Testis (tissue), 3 donors: ENCODE results near the gene TANK. TPM values are rescaled to one million over a fixed set of nuclear protein-coding genes. Genes with fewer than 3 reads are reported as not detected.

Source experiments
- DNase-seq: peaks from one replicate; pipeline ENCODE4 v3.0.0-alpha.2; 2019
- H3K27ac ChIP-seq, 2 donors: fragments of 200-600 bp; sonication (generic); one replicate each; pipeline ENCODE4 v1.5.1; 2019
- H3K27me3 ChIP-seq: fragments of 200-600 bp; sonication (generic); one replicate; pipeline ENCODE4 v1.5.1; 2019
- H3K36me3 ChIP-seq: fragments of 200-600 bp; sonication (generic); one replicate; pipeline ENCODE4 v1.5.1; 2017; ENCODE audit warnings: low read depth; ENCODE audit errors: missing control alignments
- H3K4me1 ChIP-seq: fragments of 200-600 bp; sonication (generic); one replicate; pipeline ENCODE4 v1.5.1; 2019
- H3K4me3 ChIP-seq, 2 donors: fragments of 200-600 bp; sonication (generic); one replicate each; pipeline ENCODE4 v1.5.1; 2017 to 2019
- H3K9me3 ChIP-seq: fragments of 200-600 bp; sonication (generic); one replicate; pipeline ENCODE4 v1.5.1; 2017
- POLR2A ChIP-seq: fragments of 450-650 bp; IDR thresholded peaks from one replicate; pipeline ENCODE4 v1.6.1; 2017; ENCODE audit warnings: antibody characterized with exemption, mild to moderate bottlenecking, moderate library complexity
- WGBS, 2 donors: methylation state at CpG; one replicate each; pipeline ENCODE4 v1.1.5; 2018; 5-methylcytosine and 5-hydroxymethylcytosine counted together
- intact Hi-C: fragments of 100-400 bp; cut with DNase I; formaldehyde crosslinking; loops from one replicate; pipeline ENCODE4 v1.15.1; 2023; ENCODE audit warnings: low total_unique reads
- polyA plus RNA-seq: library from polyadenylated mRNA; stranded (reverse); fragments of 350-450 nt; fragmentation: Illumina TruSeq; extraction: RNeasy Lipid Tissue Mini Kit (QIAGEN cat#74804); gene quantifications from one replicate; pipeline ENCODE4 v1.2.3, GENCODE V29; 2014; ENCODE audit warnings: low read depth, low replicate concordance; ENCODE audit not compliant: insufficient read depth
- total RNA-seq, 2 donors: library from RNA; depleted of rRNA; stranded (reverse); fragments of >200 nt; gene quantifications; one replicate each; pipeline ENCODE4 v1.2.3, GENCODE V29; 2016
- TF ChIP-seq, protein P1 (sequence below), 3 experiments: fragments of 450-650 bp in 2 of 3; fragments of 200-600 bp in 1 of 3; sonication (generic) in 1 of 3; IDR thresholded peaks; one replicate each; pipeline ENCODE4 v1.5.1; 2016 to 2019; ENCODE audit warnings: antibody characterized with exemption in 3 of 3, mild to moderate bottlenecking in 2 of 3, moderate library complexity in 1 of 3

The TANK gene
- total and polyA plus RNA-seq, 3 donors from 2014 or later: 34.7 to 63.6 (median 52.8) TPM

DNA sequence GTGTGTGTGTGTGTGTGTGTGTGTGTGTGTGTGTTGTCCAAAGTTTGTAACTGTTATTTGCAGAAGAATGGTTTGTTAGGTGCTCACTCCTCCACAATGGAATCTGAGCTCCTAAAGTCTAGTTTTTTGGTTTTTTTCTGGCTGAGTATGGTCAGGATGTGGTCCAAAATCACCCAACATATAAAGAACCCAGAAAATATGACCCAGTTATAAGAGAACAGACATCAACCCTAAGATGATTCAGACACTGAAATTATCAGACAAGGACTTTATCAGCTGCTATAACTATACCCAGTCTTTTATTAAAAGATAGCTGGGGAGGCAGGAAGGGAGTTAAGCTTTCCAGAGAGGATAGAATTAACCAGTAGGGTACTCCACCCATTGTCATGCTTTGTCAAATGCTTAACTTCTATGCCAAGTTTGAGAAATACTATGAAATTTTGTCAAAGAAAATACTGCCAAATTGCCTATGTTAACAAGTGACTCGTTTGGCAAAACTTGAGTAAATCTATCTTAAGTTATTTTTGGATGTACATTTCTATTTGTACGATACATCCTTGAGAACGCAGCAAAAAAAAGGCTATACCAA lies 57.5 kb downstream of the TANK start:
- Histone ChIP-seq H3K9me3 (no peaks in the 10 kb centered on the region), H3K4me3 (no peak overlapping the region), H3K36me3 (no peaks in the 10 kb centered on the region), H3K27ac (no peak overlapping the region), H3K4me1 (no peaks in the 10 kb centered on the region), H3K27me3 (no peaks in the 10 kb centered on the region)
- intact Hi-C loops: no loop called here
- WGBS, 2 donors: 69 to 83% methylated on average over 3 of the region's 3 CpGs
- TF ChIP-seq POLR2A: no peak
- TF ChIP-seq, protein P1, sequence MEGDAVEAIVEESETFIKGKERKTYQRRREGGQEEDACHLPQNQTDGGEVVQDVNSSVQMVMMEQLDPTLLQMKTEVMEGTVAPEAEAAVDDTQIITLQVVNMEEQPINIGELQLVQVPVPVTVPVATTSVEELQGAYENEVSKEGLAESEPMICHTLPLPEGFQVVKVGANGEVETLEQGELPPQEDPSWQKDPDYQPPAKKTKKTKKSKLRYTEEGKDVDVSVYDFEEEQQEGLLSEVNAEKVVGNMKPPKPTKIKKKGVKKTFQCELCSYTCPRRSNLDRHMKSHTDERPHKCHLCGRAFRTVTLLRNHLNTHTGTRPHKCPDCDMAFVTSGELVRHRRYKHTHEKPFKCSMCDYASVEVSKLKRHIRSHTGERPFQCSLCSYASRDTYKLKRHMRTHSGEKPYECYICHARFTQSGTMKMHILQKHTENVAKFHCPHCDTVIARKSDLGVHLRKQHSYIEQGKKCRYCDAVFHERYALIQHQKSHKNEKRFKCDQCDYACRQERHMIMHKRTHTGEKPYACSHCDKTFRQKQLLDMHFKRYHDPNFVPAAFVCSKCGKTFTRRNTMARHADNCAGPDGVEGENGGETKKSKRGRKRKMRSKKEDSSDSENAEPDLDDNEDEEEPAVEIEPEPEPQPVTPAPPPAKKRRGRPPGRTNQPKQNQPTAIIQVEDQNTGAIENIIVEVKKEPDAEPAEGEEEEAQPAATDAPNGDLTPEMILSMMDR (IDR thresholded peaks at IDR 0.05): no peak
- DNase-seq: no peak

DNA sequence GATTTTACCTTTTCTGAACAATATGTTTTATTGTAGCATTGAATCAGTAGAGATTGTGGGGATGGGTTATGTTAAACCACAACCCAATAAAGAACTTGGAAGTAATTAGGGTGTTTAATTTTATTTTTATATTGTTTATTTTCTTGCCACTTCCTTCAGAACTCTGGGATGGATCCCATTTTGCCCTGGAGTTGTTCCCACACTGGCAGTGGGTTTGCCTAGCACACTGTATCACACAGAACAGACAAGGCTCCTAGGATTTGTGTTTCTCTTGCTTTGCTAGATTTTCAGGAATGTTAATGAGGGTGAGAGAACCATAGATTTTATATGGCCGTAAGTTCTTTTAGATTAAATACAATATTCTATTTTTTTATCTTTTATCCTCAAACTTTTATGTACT lies 59.0 kb downstream of the TANK start:
- H3K27ac ChIP-seq: no peak overlapping the region
- DNase-seq: no peak
- H3K4me1 ChIP-seq: no peaks in the 10 kb centered on the region
- no peaks in the 10 kb centered on the region for H3K9me3 ChIP-seq
- no peak overlapping the region for H3K4me3 ChIP-seq
- no peaks in the 10 kb centered on the region for H3K27me3 ChIP-seq
- intact Hi-C loops: no loop called here
- no peak for TF ChIP-seq POLR2A
- TF ChIP-seq, protein P1 (IDR thresholded peaks at IDR 0.05): no peak
- no peaks in the 10 kb centered on the region for H3K36me3 ChIP-seq
- 73 to 82% methylated on average over 1 of the region's 1 CpG for WGBS, 2 donors

DNA sequence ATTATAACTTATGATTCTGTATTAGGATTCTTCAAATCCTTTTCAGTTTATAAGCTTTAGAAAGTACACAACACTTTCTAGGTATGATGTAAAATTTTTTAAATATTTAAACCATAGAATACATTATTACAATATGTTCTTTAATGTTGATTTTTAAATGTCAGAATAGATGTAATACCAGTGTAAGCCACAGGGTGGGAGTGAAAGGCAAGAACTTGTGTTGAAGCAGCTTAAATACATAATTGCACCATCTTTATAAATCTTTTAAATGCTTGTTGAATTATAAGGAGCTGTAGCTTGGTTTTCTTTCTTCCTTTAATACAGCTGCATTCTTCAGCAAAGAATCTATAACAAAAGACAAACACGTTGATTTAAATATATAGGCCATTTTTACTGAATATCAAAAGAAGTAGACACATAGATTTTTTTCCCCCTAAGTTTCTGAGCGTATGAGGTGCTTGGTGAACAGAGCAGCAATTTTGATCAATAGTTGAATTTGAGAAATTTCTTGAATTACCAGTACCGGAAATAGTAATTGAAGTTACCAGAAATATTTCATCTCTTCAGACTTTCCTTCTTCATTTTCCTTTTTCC lies 63.0 kb downstream of the TANK start:
- no peaks in the 10 kb centered on the region for H3K36me3 ChIP-seq
- no peaks in the 10 kb centered on the region for H3K9me3 ChIP-seq
- H3K27me3 ChIP-seq: no peaks in the 10 kb centered on the region
- TF ChIP-seq, protein P1 (IDR thresholded peaks at IDR 0.05): peak; percentile 54 to 92 (median 63)
- TF ChIP-seq POLR2A: no peak
- H3K27ac ChIP-seq: no peak overlapping the region
- DNase-seq: no peak
- intact Hi-C loops: no loop called here
- no peak overlapping the region for H3K4me3 ChIP-seq
- no peaks in the 10 kb centered on the region for H3K4me1 ChIP-seq
- 79 to 84% methylated on average over 3 of the region's 3 CpGs for WGBS, 2 donors

DNA sequence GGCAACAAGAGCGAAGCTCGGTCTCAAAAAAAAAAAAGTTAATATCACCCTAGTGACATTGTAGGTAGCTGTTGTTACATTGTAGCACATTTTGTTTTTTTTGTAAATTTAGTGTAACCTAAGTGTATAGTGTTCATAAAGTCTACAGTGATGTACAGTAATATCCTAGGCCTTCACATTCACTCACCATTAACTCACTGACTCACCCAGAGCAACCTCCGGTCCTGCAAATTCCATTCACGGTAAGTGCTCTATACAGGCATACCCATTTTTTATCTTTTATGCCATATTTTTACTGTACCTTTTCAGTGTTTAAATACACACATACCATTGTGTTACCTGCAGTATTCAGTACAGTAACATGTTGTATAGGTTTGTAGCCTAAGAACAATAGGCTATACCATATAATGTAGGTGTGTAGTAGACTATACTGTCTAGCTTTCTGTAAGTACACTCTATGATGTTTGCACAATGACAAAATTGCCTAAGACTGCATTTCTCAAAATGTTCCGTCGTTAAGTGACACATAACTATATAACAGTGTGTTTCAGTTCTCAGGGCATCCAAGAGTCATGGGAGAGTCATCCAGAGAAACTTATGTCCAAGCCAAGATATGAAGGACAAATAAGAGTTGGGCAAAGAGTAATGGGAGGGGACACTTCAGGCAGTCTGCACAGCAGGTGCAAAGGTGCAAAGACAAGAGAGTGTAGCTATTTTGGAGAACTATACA lies 68.4 kb downstream of the TANK start:
- WGBS, 2 donors: 96 to 97% methylated on average over 6 of the region's 6 CpGs
- Histone ChIP-seq H3K9me3 (no peaks in the 10 kb centered on the region), H3K27me3 (no peaks in the 10 kb centered on the region), H3K36me3 (no peaks in the 10 kb centered on the region), H3K4me1 (no peaks in the 10 kb centered on the region), H3K27ac (no peak overlapping the region), H3K4me3 (no peak overlapping the region)
- TF ChIP-seq, protein P1 (IDR thresholded peaks at IDR 0.05): no peak
- no peak for TF ChIP-seq POLR2A
- no peak for DNase-seq
- intact Hi-C loops: no loop called here
